Activated T-helper 2 cell treated with anti-CD3 and anti-CD28 coated beads, Interferon-gamma antibody, Interleukin-2, Interleukin-4, amounts not matched to agents 10 μg/mL and 5 μg/mL and 100 μg/mL, durations not matched to agents 14 hours and 24 hours and 36 hours (primary cell): ENCODE results near the gene CAMTA1. TPM values are rescaled to one million over a fixed set of nuclear protein-coding genes. Genes with fewer than 3 reads are reported as not detected.
A peak's percentile ranks its signal among the peaks of the same experiment; 100 is the strongest.

Experiments
- DNase-seq: peaks from one replicate; pipeline ENCODE4 v3.0.0; 2021; ENCODE audit warnings: low spot score
- H3K27ac Mint-ChIP-seq: one replicate; pipeline ENCODE4 v1.8.0; 2021; ENCODE audit warnings: mixed read lengths
- H3K27me3 Mint-ChIP-seq: one replicate; pipeline ENCODE4 v1.8.0; 2021; ENCODE audit warnings: low read depth, mixed read lengths
- H3K36me3 Mint-ChIP-seq: one replicate; pipeline ENCODE4 v1.8.0; 2021; ENCODE audit warnings: low read depth, mixed read lengths
- H3K4me1 Mint-ChIP-seq: one replicate; pipeline ENCODE4 v1.8.0; 2021; ENCODE audit warnings: low read depth, mixed read lengths
- H3K4me3 Mint-ChIP-seq: one replicate; pipeline ENCODE4 v1.8.0; 2021; ENCODE audit warnings: low read depth, mild to moderate bottlenecking, moderate library complexity, mixed read lengths
- H3K9me3 Mint-ChIP-seq: one replicate; pipeline ENCODE4 v1.8.0; 2021; ENCODE audit warnings: mixed read lengths
- intact Hi-C: fragments of 100-400 bp; cut with micrococcal nuclease; formaldehyde crosslinking; loops from one replicate; pipeline ENCODE4 v1.15.1; 2023
- total RNA-seq: library from RNA; stranded (reverse); gene quantifications from 2 replicates; pipeline ENCODE4 v1.2.3, GENCODE V29; 2022

The CAMTA1 gene
- total RNA-seq, 1 donor from 2014 or later, result 62.9 TPM

- Mint-ChIP-seq H3K4me3 (no peak overlapping the region), H3K36me3 (no peaks in the 10 kb centered on the region), H3K9me3 (no peaks in the 10 kb centered on the region), H3K27me3 (peaks cover 3% of the 10 kb centered on the region), H3K27ac (no peak overlapping the region), H3K4me1 (no peaks in the 10 kb centered on the region)
- no peak for DNase-seq
- intact Hi-C loops, result no loop called here
Measured at GRCh38 chr1:7607097-7607496, 821.8 kb downstream of the CAMTA1 start.

GRCh38 chr1:7608628-7609305 is 823.5 kb downstream of the CAMTA1 start:
- DNase-seq, result no peak
- intact Hi-C loops, result no loop called here
- Mint-ChIP-seq H3K9me3 (no peaks in the 10 kb centered on the region), H3K4me3 (no peak overlapping the region), H3K4me1 (no peaks in the 10 kb centered on the region), H3K27me3 (no peaks in the 10 kb centered on the region), H3K36me3 (no peaks in the 10 kb centered on the region), H3K27ac (no peak overlapping the region)

GRCh38 chr1:7609311-7609994 is 824.2 kb downstream of the CAMTA1 start:
- no peak for DNase-seq
- Mint-ChIP-seq H3K9me3 (no peaks in the 10 kb centered on the region), H3K27ac (no peak overlapping the region), H3K36me3 (no peaks in the 10 kb centered on the region), H3K27me3 (no peaks in the 10 kb centered on the region), H3K4me1 (no peaks in the 10 kb centered on the region), H3K4me3 (no peak overlapping the region)
- intact Hi-C loops, result no loop called here

GRCh38 chr1:7610106-7610731 is 825.0 kb downstream of the CAMTA1 start:
- Mint-ChIP-seq H3K27me3 (no peaks in the 10 kb centered on the region), H3K36me3 (no peaks in the 10 kb centered on the region), H3K4me3 (no peak overlapping the region), H3K9me3 (no peaks in the 10 kb centered on the region), H3K27ac (no peak overlapping the region), H3K4me1 (no peaks in the 10 kb centered on the region)
- intact Hi-C loops, result no loop called here
- no peak for DNase-seq

- Mint-ChIP-seq H3K27me3 (no peaks in the 10 kb centered on the region), H3K27ac (no peak overlapping the region), H3K9me3 (no peaks in the 10 kb centered on the region), H3K4me3 (no peak overlapping the region), H3K36me3 (no peaks in the 10 kb centered on the region), H3K4me1 (no peaks in the 10 kb centered on the region)
- intact Hi-C loops, result no loop called here
- DNase-seq, result no peak
Measured at GRCh38 chr1:7610936-7611335, 825.7 kb downstream of the CAMTA1 start.

GRCh38 chr1:7611421-7612010 is 826.3 kb downstream of the CAMTA1 start:
- Mint-ChIP-seq H3K9me3 (no peaks in the 10 kb centered on the region), H3K27ac (no peak overlapping the region), H3K4me1 (no peaks in the 10 kb centered on the region), H3K27me3 (no peaks in the 10 kb centered on the region), H3K4me3 (no peak overlapping the region), H3K36me3 (no peaks in the 10 kb centered on the region)
- DNase-seq, result no peak
- intact Hi-C loops, result no loop called here

- Mint-ChIP-seq H3K27me3 (no peaks in the 10 kb centered on the region), H3K4me1 (no peaks in the 10 kb centered on the region), H3K36me3 (no peaks in the 10 kb centered on the region), H3K9me3 (no peaks in the 10 kb centered on the region), H3K27ac (no peak overlapping the region), H3K4me3 (no peak overlapping the region)
- no peak for DNase-seq
- intact Hi-C loops, result no loop called here
Measured at GRCh38 chr1:7613106-7613850, 828.0 kb downstream of the CAMTA1 start.

GRCh38 chr1:7613851-7614205 is 828.6 kb downstream of the CAMTA1 start:
- H3K4me1 Mint-ChIP-seq, result no peaks in the 10 kb centered on the region
- no peaks in the 10 kb centered on the region for H3K9me3 Mint-ChIP-seq
- no peak overlapping the region for H3K27ac Mint-ChIP-seq
- no peaks in the 10 kb centered on the region for H3K36me3 Mint-ChIP-seq
- DNase-seq, result no peak
- H3K27me3 Mint-ChIP-seq, result no peaks in the 10 kb centered on the region
- intact Hi-C loops, result no loop called here
- H3K4me3 Mint-ChIP-seq, result no peak overlapping the region

GRCh38 chr1:7614576-7615074 is 829.4 kb downstream of the CAMTA1 start:
- intact Hi-C loops, result no loop called here
- Mint-ChIP-seq H3K9me3 (no peaks in the 10 kb centered on the region), H3K27me3 (no peaks in the 10 kb centered on the region), H3K36me3 (no peaks in the 10 kb centered on the region), H3K4me1 (no peaks in the 10 kb centered on the region), H3K27ac (no peak overlapping the region), H3K4me3 (no peak overlapping the region)
- DNase-seq, result no peak

- Mint-ChIP-seq H3K36me3 (no peaks in the 10 kb centered on the region), H3K27ac (no peak overlapping the region), H3K4me1 (no peaks in the 10 kb centered on the region), H3K27me3 (no peaks in the 10 kb centered on the region), H3K9me3 (no peaks in the 10 kb centered on the region), H3K4me3 (no peak overlapping the region)
- DNase-seq, result no peak
- intact Hi-C loops, result no loop called here
Measured at GRCh38 chr1:7615138-7615537, 829.9 kb downstream of the CAMTA1 start.

- H3K27ac Mint-ChIP-seq, result no peak overlapping the region
- no peak overlapping the region for H3K4me3 Mint-ChIP-seq
- no peaks in the 10 kb centered on the region for H3K36me3 Mint-ChIP-seq
- peak; percentile 14 for DNase-seq
- H3K4me1 Mint-ChIP-seq, result no peaks in the 10 kb centered on the region
- intact Hi-C loops, result no loop called here
- H3K9me3 Mint-ChIP-seq, result no peaks in the 10 kb centered on the region
- no peaks in the 10 kb centered on the region for H3K27me3 Mint-ChIP-seq
Measured at GRCh38 chr1:7616076-7616832, 831.0 kb downstream of the CAMTA1 start.

- no peaks in the 10 kb centered on the region for H3K9me3 Mint-ChIP-seq
- DNase-seq, result no peak
- H3K36me3 Mint-ChIP-seq, result no peaks in the 10 kb centered on the region
- no peaks in the 10 kb centered on the region for H3K4me1 Mint-ChIP-seq
- no peak overlapping the region for H3K27ac Mint-ChIP-seq
- intact Hi-C loops, result no loop called here
- no peaks in the 10 kb centered on the region for H3K27me3 Mint-ChIP-seq
- no peak overlapping the region for H3K4me3 Mint-ChIP-seq
Measured at GRCh38 chr1:7616953-7617352, 831.7 kb downstream of the CAMTA1 start.
